GM21786 (cell line): ENCODE data around the gene FAM193A.
"Not testable (repeated sequence)": the region's sequence is repeated elsewhere in the genome, so short reads cannot be mapped to it uniquely, and the experiment has no call there.

ENCODE experiments used
- ATAC-seq: cut with Tn5 transposase; IDR thresholded peaks from one replicate; pipeline ENCODE4 v1.9.1; 2021; ENCODE audit not compliant: unreplicated experiment

FAM193A gene

GRCh38 chr4:2514193-2514592 is 22.3 kb upstream of the FAM193A start:
- ATAC-seq, result not testable (repeated sequence)

GRCh38 chr4:2514944-2515343 is 21.5 kb upstream of the FAM193A start:
- ATAC-seq, result not testable (repeated sequence)

DNA sequence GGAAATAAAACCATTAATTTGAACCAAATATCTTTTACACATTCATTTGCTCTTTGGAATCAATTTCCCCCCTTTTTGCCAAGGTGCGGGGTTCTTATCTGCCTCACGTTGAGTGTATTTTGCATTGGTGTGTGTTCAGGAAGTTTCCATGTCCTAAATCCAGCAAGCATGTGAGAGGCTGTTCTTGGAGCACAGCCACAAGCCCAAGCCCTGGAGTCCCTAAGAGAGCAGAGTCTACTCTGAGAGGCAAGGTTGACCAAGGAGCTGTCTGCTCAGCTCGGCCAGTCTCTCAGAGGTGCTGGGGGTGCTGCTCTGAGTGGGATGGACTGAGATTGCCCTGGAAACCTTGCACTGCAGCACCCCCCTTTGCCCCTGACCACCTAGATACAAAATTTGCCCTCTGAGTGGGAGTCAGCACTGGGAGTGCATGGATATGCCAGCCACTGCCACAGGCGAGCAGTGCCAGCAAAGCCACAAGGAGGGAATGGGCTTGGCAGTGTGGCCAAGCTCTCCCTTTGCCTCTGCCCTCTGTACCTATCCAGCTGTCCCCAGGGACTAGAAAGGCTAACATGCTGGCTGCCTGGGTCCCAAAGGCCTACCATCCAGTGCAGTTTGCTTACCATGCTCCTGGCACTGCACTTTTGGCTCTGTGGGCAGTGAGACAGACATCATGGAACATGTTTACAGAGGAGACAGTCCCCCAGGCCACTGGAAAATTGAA is 20.5 kb upstream of the FAM193A start:
- no peak for ATAC-seq

DNA sequence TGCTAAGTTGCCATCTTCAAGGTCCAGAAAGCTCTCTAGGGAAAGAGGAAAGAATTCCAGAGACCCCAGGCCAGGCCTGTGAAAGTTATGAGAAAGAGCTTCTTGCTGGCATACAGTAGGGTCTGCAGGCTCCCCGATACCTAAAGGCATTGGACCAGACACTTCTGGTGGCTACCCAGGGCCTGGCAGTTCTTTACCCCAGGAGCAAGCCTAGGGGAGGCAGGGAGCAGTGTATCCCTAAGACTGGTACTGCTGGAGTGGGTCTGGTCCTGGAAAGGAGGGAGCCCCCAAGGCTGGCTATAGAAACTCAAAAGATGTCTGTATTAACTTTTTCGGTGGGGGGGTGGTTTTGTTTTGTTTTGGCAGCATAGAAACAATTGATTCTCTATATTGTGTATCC is 19.8 kb upstream of the FAM193A start:
- no peak for ATAC-seq

DNA sequence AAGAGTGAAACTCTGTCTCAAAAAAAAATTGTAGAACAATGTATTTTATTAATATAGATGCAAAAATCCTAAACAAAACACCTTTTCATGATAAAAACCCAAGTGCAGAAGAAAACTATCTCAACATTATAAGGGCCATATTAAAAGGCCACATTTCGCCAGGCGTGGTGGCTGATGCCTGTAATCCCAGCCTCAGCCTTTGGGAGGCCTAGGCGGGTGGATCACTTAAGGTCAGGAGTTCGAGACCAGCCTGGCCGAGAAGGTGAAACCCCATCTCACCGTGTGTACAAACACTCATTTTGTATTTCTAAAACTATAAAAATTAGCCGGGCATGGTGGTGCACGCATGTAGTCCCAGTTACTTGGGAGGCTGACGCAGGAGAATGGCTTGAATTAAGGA is 9.9 kb upstream of the FAM193A start:
- no peak for ATAC-seq

DNA sequence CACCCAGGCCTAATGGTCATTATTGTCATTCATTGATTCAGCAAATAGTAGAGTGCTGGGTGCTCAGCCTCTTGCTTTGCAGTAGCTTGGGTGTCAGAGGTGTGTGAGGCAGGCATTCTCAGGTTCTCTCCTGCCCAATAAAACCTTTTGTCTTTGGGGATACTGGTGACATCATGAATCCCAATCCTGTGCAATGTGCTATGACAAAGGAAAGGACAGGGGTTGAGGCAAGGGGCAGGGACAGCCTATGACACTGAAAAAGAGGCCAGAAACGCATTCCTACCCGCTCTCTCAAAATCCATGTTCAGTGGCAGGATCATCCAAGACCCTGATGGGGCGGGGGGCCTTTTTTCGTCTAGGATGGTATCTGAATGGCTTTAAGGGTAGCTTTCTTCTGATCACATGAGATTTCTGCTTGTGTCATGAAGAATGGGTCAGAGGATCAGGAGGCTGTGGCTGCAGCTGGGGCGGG is 1.5 kb upstream of the FAM193A start:
- ATAC-seq, result no peak

- no peak for ATAC-seq
Measured at GRCh38 chr4:2535376-2536192, 863 bp upstream of the FAM193A start.

GRCh38 chr4:2537011-2537830 is 774 bp downstream of the FAM193A start:
- ATAC-seq, result no peak

GRCh38 chr4:2543580-2544191 is 7.2 kb downstream of the FAM193A start:
- ATAC-seq, result not testable (repeated sequence)

GRCh38 chr4:2545321-2546013 is 9.0 kb downstream of the FAM193A start:
- no peak for ATAC-seq

GRCh38 chr4:2546286-2546823 is 9.9 kb downstream of the FAM193A start:
- no peak for ATAC-seq

DNA sequence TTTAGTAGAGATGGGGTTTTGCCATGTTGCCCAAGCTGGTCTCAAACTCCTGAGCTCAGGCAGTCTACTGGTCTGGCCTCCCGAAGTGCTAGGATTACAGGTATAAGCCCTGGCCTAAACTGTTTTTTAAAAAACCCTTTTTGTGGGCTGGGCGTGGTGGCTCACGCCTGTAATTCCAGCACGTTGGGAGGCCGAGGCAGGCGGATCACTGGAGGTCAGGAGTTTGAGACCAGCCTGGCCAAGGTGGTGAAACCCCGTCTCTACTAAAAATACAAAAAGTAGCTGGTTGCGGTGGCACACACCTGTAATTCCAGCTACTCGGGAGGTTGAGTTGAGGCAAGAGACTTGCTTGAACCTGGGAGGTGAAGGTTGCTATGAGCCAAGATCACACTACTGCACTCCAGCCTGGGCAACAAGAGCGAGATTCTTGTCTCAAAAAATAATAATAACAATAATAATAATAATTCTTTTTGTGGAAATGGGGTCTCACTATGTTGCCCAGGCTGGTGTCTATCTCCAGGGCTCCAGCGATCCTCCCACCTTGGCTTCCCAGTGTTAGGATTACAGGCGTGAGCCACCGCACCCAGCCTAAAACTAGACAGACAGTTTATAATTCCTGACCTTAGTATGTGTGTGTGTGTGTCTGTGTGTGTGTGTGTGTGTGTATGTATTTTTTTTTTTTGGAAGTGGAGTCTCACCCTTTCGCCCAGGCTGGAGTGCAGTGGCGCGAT is 10.7 kb downstream of the FAM193A start:
- not testable (repeated sequence) for ATAC-seq

DNA sequence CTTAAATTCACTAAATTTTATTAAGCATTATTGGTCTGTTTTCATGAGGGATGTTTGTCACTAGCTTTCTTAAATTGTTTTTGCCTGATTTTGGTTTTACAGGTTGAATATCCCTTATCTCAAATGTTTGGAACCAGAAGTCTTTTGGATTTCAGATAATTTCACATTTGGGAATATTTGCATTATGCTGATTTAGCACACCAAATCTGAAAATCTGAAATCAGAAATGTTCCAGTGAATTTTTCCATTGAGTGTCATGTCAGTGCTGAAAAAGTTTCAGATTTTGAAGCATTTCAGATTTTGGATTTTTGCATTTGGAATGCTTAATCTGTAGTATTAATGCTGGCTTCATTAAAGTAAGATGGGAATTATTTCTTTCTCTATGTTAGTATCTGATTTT is 14.7 kb downstream of the FAM193A start:
- no peak for ATAC-seq

- no peak for ATAC-seq
Measured at GRCh38 chr4:2552806-2553205, 16.4 kb downstream of the FAM193A start.

DNA sequence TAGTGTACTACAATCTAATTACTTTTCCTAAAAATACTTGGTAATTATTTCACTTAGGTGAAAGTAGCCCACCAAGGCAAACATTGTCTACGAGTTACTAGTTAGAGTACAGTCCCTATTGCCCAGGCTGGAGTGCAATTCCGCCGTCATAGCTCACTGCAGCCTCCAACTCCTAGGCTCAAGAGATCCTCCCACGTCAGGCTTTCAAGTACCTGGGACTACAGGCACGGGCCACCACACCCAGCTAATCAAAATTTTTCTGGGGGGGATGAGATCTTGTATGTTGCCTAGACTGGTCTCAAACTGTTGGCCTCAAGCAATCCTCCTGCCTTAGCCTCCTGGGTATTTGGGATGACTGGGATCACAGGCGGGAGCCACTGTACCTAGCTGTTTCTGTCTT is 21.9 kb downstream of the FAM193A start:
- no peak for ATAC-seq

DNA sequence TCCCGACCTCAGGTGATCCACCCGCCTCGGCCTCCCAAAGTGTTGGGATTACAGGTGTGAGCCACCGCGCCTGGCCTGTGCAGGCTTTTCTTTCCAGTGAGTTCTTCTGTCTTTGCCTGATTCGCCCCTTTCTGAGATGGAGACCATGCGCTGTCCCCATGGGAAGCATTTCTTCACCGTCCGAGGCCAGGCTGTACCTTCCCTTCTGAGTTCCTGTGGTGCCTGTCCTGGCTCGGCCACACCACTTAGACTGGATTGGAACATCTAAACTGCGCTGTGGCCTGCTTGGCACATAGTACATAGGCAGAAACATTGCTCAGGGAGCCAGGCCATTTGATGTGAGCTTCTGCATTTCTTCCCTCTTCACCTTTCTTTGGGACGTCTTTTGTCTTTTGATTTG is 23.7 kb downstream of the FAM193A start:
- ATAC-seq, result no peak

DNA sequence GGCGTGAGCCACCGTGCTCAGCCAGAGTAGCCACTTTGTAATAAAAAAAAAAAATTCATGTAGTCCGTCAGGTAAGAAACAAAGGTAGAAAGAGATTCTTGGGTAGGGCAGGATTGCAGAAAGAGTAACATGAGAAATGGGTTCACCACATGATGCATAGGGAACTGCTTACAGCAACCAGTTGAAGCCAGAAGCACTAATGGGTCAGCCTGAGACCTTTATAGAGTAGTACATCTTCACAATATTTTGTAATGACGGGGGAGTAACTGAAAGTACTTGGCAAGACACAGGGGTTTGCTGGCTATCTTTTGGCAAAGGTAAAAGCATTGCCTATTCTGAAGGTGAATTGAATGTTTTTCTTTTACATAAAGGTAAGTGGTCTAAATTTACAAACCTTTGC is 29.1 kb downstream of the FAM193A start:
- ATAC-seq, result no peak

GRCh38 chr4:2570036-2570435 is 33.6 kb downstream of the FAM193A start:
- ATAC-seq, result no peak

DNA sequence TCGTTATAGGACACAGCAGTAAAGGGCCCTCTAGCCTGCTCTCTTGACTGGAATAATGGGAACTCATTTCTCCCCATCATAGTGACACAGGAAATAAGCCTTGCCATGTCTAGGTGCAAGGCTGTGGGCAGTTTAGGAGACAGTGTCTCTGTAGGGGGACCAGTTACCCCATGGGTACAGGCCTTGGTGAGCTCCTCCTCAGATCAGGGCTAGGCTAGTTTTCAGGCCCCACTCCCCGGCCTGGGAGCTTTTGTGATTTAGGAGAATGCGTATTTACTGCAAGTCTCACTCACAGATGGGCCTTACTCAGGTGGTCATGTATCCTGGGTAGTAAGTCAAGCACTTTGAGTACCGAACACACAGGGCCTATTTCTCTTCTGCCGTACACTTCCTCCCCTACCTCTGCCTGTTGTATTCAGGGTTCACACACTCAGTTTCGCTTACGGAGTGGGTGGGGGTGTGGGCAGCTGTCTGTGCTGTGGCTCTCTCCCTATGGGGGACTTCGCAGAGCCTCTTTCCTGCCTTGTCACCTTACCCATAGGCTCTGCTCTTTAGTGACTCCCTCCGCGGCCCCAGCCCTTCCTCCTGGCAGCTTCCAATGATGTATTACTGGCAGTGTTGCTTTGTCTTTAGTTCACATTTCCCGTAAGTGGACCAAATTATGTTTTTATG is 34.2 kb downstream of the FAM193A start:
- ATAC-seq, result peak; percentile 84
